ENCODE results near the gene LRWD1.

DNA sequence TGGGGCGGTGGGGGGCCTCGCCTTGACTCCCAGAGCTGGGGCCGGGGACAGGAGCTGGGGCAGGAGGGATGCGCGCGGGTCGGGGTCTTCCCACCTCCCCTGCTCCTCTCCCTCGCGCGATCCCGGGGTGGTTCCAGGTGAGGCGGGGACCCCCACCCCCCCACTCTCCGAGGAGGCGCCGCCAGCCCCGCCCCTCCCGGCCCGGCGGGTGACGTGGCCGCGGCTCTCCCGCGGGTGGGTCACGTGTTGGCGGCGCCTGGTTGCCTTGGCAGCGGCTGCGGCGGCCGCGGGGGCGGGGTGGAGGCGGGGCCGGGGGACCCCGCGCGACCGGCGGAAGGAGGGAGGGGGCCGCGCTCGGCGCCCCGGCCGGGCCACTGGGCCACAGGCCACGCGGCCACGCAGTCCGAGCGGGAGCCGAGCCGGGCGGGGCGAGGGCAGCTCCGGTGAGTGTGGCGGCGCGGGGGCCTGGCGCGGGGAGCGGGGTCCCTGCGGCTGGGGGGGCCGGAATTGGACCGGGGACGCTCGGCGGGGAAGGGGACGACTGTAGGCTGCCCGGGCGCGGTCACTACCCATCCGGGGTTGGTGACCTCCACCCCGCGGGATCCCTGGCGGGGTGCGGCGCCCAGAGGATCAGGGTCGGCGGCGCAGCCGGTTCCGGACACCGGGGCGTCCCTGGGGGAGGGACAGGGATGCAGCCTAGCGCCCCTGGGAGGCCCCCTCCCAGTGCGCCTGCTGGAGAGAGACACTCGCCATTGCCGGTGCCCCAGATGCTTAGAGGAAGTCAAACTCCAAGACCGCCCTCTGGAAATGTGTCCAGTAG, 31.4 kb upstream of the LRWD1 start, which contains the start of gene ORAI2:
- no peak for TF ChIP-seq TBL1XR1 (IDR thresholded peaks at IDR 0.05; ENCODE audit: borderline replicate concordance, low read length, partially characterized antibody)
- TF ChIP-seq POLR2A (IDR thresholded peaks at IDR 0.05; ENCODE audit: insufficient read depth in 1 of 2, low read depth in 2 of 2, low read length in 2 of 2): no peak
